ENCODE measurements around the gene UGT1A6. TPM values are rescaled to one million over a fixed set of nuclear protein-coding genes. Genes with fewer than 3 reads are reported as not detected.

The UGT1A6 gene
- total and polyA plus RNA-seq, 2 of the 13 experiments (the other 11 are each of a cell fraction or from before 2014, with no cell fraction given) = 0.25 TPM; not detected in 1

GRCh38 chr2:233778030-233778429 lies 85.3 kb downstream of the UGT1A6 start, which contains the start of gene MROH2A:
Gene MROH2A, plus strand, starts transcription at chr2:233778330. Its CDS starts 1,029 bp downstream, at chr2:233779359.
- H3K27ac ChIP-seq (ENCODE audit: extremely low read length, insufficient read depth, low read length) = no peak within 1 kb of the TSS
- no peaks in the 10 kb centered on the region for H3K4me1 ChIP-seq (ENCODE audit: insufficient read depth, low read length)
- no TSS peak for BruUV-seq (replicated peaks)
- CTCF ChIA-PET (ENCODE audit: low intra/inter-chr PET ratio, low total read pairs) = no interaction called here
- no peaks in the 10 kb centered on the region for H3K36me3 ChIP-seq (replicated peaks in 1 of 2; ENCODE audit: control insufficient read depth in 1 of 2, insufficient read depth in 2 of 2, low read length in 2 of 2)
- DNase-seq (ENCODE audit: low spot score) = no peak
- peaks cover 5% of the 10 kb centered on the region; the same call in 1 of the 2 replicates for H3K9me3 ChIP-seq (ENCODE audit: low read length)
- no peak within 1 kb of the TSS for H3K9ac ChIP-seq (ENCODE audit: insufficient read depth, low read depth, low read length)
- WGBS (ENCODE audit: low lambda C conversion rate) = 31% methylated on average over 2 of the region's 2 CpGs
- POLR2A ChIA-PET = no interaction called here
- H3K79me2 ChIP-seq (ENCODE audit: insufficient read depth, low read length) = no peaks in the 10 kb centered on the region
- H4K20me1 ChIP-seq (ENCODE audit: insufficient read depth, low read length) = no peaks in the 10 kb centered on the region
- H2AFZ ChIP-seq (ENCODE audit: low read length) = no peak within 1 kb of the TSS
- FAIRE-seq = no peak
- in situ Hi-C loops (cut with HindIII; ENCODE audit: extremely low pct_ligation_motif_present, low pct_unique_long_range_greater_than_20kb) (no loop called here), intact Hi-C loops (cut with micrococcal nuclease; ENCODE audit: unreplicated experiment) (no loop called here)
- no peak within 1 kb of the TSS for H3K4me2 ChIP-seq (ENCODE audit: low read depth, low read length)
- no peak for ATAC-seq
- H3K27me3 ChIP-seq (ENCODE audit: control insufficient read depth in 1 of 2, insufficient read depth in 2 of 2, low read length in 2 of 2) = peaks cover 3 to 58% of the 10 kb centered on the region in 2 experiments; a peak in 4 of 5 replicates
- H3K4me3 ChIP-seq (replicated peaks in 1 of 3; ENCODE audit: insufficient read depth in 1 of 3, low read depth in 2 of 3, low read length in 3 of 3) = no peak within 1 kb of the TSS
- no peak for TF ChIP-seq ZBTB43 (CRISPR knock-in tag; conservative IDR thresholded peaks at IDR 0.05)
- TF ChIP-seq GLI4 (CRISPR knock-in tag; IDR thresholded peaks at IDR 0.05; ENCODE audit: borderline replicate concordance) = no peak
- TF ChIP-seq, protein P1, sequence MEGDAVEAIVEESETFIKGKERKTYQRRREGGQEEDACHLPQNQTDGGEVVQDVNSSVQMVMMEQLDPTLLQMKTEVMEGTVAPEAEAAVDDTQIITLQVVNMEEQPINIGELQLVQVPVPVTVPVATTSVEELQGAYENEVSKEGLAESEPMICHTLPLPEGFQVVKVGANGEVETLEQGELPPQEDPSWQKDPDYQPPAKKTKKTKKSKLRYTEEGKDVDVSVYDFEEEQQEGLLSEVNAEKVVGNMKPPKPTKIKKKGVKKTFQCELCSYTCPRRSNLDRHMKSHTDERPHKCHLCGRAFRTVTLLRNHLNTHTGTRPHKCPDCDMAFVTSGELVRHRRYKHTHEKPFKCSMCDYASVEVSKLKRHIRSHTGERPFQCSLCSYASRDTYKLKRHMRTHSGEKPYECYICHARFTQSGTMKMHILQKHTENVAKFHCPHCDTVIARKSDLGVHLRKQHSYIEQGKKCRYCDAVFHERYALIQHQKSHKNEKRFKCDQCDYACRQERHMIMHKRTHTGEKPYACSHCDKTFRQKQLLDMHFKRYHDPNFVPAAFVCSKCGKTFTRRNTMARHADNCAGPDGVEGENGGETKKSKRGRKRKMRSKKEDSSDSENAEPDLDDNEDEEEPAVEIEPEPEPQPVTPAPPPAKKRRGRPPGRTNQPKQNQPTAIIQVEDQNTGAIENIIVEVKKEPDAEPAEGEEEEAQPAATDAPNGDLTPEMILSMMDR (CRISPR knock-in tag; IDR thresholded peaks at IDR 0.05) = no peak
- no peak for TF ChIP-seq ZNF672 (CRISPR knock-in tag; IDR thresholded peaks at IDR 0.05)
- TF ChIP-seq IKZF4 (CRISPR knock-in tag; IDR thresholded peaks at IDR 0.05; ENCODE audit: borderline replicate concordance, low read depth, not compliant biosample characterization) = no peak
- TF ChIP-seq, protein P2, sequence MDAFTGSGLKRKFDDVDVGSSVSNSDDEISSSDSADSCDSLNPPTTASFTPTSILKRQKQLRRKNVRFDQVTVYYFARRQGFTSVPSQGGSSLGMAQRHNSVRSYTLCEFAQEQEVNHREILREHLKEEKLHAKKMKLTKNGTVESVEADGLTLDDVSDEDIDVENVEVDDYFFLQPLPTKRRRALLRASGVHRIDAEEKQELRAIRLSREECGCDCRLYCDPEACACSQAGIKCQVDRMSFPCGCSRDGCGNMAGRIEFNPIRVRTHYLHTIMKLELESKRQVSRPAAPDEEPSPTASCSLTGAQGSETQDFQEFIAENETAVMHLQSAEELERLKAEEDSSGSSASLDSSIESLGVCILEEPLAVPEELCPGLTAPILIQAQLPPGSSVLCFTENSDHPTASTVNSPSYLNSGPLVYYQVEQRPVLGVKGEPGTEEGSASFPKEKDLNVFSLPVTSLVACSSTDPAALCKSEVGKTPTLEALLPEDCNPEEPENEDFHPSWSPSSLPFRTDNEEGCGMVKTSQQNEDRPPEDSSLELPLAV (CRISPR knock-in tag; conservative IDR thresholded peaks at IDR 0.05; ENCODE audit: low read depth) = no peak
- no peak for TF ChIP-seq PRPF4 (IDR thresholded peaks at IDR 0.05; ENCODE audit: low read depth, low read length, poor library complexity, severe bottlenecking)
- TF ChIP-seq ETV6 (CRISPR knock-in tag; conservative IDR thresholded peaks at IDR 0.05) = no peak
- TF ChIP-seq XBP1 (CRISPR knock-in tag; IDR thresholded peaks at IDR 0.05) = no peak
- no peak for TF ChIP-seq BCLAF1 (IDR thresholded peaks at IDR 0.05)
- no peak for TF ChIP-seq ZSCAN9 (CRISPR knock-in tag; IDR thresholded peaks at IDR 0.05; ENCODE audit: borderline replicate concordance)
- TF ChIP-seq EHMT2 (IDR thresholded peaks at IDR 0.05; ENCODE audit: borderline replicate concordance, low read depth, low read length) = no peak
- no peak for TF ChIP-seq CREB1 (IDR thresholded peaks at IDR 0.05)
- TF ChIP-seq CREB1 (CRISPR knock-in tag; IDR thresholded peaks at IDR 0.05) = no peak
- no peak for TF ChIP-seq SP1 (IDR thresholded peaks at IDR 0.05)
- TF ChIP-seq SP1 (CRISPR knock-in tag; IDR thresholded peaks at IDR 0.05) = no peak

Data from HepG2 (cell line).